Lung (tissue), 12 donors: ENCODE results near the gene IL6R. TPM values are rescaled to one million over a fixed set of nuclear protein-coding genes. Genes with fewer than 3 reads are reported as not detected.
A peak's percentile ranks its signal among the peaks of the same experiment; 100 is the strongest.

Source experiments
- ATAC-seq: fragments of 200-7000 bp; cut with Tn5 transposase; one replicate; pipeline ENCODE4 v1.9.1; 2020; ENCODE audit warnings: moderate number of reproducible peaks; ENCODE audit not compliant: insufficient read depth, low FRiP score
- DNase-seq, 3 donors: peaks; one replicate each; pipeline ENCODE4 v3.0.0-alpha.2; 2013 to 2017
- H3K27ac ChIP-seq, 2 donors: one replicate each; pipeline ENCODE4 v1.5.1; 2013; ENCODE audit warnings: mild to moderate bottlenecking in 2 of 2, moderate library complexity in 2 of 2, control low read depth in 1 of 2, inconsistent platforms in 1 of 2, low read depth in 1 of 2, low read length in 1 of 2
- H3K27me3 ChIP-seq, 3 donors: one replicate each; pipeline ENCODE4 v1.5.1; 2013; ENCODE audit warnings: low read length in 2 of 3; ENCODE audit not compliant: control insufficient read depth in 3 of 3, insufficient read depth in 3 of 3
- H3K36me3 ChIP-seq, 4 donors: one replicate each; pipeline ENCODE4 v1.5.1; 2013; ENCODE audit warnings: low read length in 4 of 4, mild to moderate bottlenecking in 1 of 4, moderate library complexity in 1 of 4; ENCODE audit not compliant: control insufficient read depth in 4 of 4, insufficient read depth in 4 of 4
- H3K4me1 ChIP-seq, 5 donors: one replicate each; pipeline ENCODE4 v1.5.1; 2013; ENCODE audit warnings: low read length in 5 of 5, mild to moderate bottlenecking in 2 of 5, moderate library complexity in 1 of 5; ENCODE audit not compliant: control insufficient read depth in 5 of 5, insufficient read depth in 5 of 5
- H3K4me3 ChIP-seq: one replicate; pipeline ENCODE4 v1.5.1; 2013; ENCODE audit warnings: mild to moderate bottlenecking, control low read depth, moderate library complexity
- H3K9ac ChIP-seq, 2 donors: one replicate each; pipeline ENCODE4 v1.5.1; 2013; ENCODE audit warnings: low read length in 2 of 2, control low read depth in 1 of 2; ENCODE audit not compliant: insufficient read depth in 1 of 2
- H3K9me3 ChIP-seq, 4 donors: one replicate each; pipeline ENCODE4 v1.5.1; 2013; ENCODE audit warnings: low read length in 3 of 4, mild to moderate bottlenecking in 1 of 4, moderate library complexity in 1 of 4; ENCODE audit not compliant: control insufficient read depth in 4 of 4, insufficient read depth in 3 of 4
- CTCF ChIP-seq: IDR thresholded peaks from 2 replicates; pipeline ENCODE4 v1.5.1; 2012; ENCODE audit warnings: mild to moderate bottlenecking; ENCODE audit errors: control extremely low read depth, extremely low read depth
- WGBS, 2 donors: extraction: QIAGEN DNeasy Blood & Tissue Kit; methylation state at CpG; one replicate each; pipeline ENCODE4 v1.1.7; 2013; 5-methylcytosine and 5-hydroxymethylcytosine counted together
- polyA plus RNA-seq, 2 donors: library from polyadenylated mRNA; stranded (reverse); fragments of 200-250 nt; gene quantifications; one replicate each; pipeline ENCODE4 v1.2.1, GENCODE V29; 2013
- total RNA-seq, 2 donors: library from RNA; depleted of rRNA in 1 of 2; stranded (reverse); fragments of >200 nt in 1 of 2; gene quantifications; one replicate each; pipeline ENCODE4 v1.2.1, GENCODE V29; 2014 to 2021
- donor health status: control.
- donor health status: control.
- donor health status: Bipolar disorder and iron deficiency.
- donor health status: healthy.
- donor health status: DM: yes; HTN: yes; CAD: no.

Gene IL6R
- total and polyA plus RNA-seq, 4 donors = 12.3 to 79.7 (median 32.0) TPM

DNA sequence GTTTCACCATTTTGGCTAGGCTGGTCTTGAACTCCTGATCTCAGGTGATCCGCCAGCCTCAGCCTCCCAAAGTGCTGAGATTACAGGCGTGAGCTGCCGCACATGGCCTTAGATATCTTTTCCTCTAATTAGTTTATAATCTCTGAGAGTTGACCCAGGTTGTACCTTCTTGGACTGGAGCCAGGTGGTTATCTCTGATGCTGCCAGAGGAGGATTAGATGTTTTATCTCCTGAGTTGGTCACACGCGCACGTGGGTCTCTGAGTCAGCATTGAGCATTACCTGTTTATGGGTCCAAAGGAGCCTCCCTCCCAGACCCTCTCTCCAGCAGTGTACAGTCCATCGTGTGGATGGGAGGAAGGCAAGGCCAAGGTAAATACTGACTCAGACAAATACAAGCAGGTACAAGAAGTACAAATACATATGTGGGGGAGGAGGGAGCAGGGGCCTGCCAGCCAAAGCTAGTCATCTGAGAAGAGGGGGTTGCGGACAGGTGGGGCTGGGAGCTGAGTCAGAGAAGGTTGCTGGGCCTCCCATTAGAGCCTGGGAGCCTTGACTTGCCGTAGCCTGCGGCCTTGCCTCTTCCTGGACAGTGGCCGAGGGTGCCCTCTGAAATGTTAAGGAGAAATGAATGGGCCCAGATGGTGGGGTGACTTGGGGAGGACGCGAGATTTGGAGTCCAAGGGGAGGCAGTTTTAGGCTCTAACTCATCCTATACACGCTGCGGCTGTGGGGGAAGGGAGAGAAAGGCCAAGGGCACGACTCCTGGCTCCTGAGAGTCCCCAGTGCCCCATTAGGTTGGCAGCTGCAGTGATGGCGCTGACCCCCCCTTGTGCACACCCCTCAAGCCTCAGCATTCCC lies 13.1 kb downstream of the IL6R start:
- Histone ChIP-seq H3K4me3 (no peak overlapping the region), H3K27me3 (no peaks in the 10 kb centered on the region), H3K36me3 (no peaks in the 10 kb centered on the region), H3K9me3 (no peaks in the 10 kb centered on the region), H3K4me1 (peaks cover 8 to 31% (median 17%) of the 10 kb centered on the region in 5 donors), H3K9ac (no peak overlapping the region), H3K27ac (peak overlapping the region; percentile 89 to 96)
- no peak for DNase-seq
- WGBS, 2 donors = 75 to 89% methylated on average over 17 of the region's 17 CpGs
- ATAC-seq = peak; percentile 81
- no peak for TF ChIP-seq CTCF

GRCh38 chr1:154418923-154419619 lies 13.9 kb downstream of the IL6R start:
- ATAC-seq (no peak), DNase-seq (no peak)
- no peak overlapping the region for H3K4me3 ChIP-seq
- no peaks in the 10 kb centered on the region for H3K27me3 ChIP-seq
- no peaks in the 10 kb centered on the region for H3K36me3 ChIP-seq
- no peak overlapping the region for H3K9ac ChIP-seq
- no peak for TF ChIP-seq CTCF
- 34 to 38% methylated on average over 5 of the region's 5 CpGs for WGBS, 2 donors
- H3K4me1 ChIP-seq = peaks cover 8 to 35% (median 23%) of the 10 kb centered on the region in 5 donors
- H3K27ac ChIP-seq = peak overlapping the region; percentile 89 to 96
- no peaks in the 10 kb centered on the region for H3K9me3 ChIP-seq

DNA sequence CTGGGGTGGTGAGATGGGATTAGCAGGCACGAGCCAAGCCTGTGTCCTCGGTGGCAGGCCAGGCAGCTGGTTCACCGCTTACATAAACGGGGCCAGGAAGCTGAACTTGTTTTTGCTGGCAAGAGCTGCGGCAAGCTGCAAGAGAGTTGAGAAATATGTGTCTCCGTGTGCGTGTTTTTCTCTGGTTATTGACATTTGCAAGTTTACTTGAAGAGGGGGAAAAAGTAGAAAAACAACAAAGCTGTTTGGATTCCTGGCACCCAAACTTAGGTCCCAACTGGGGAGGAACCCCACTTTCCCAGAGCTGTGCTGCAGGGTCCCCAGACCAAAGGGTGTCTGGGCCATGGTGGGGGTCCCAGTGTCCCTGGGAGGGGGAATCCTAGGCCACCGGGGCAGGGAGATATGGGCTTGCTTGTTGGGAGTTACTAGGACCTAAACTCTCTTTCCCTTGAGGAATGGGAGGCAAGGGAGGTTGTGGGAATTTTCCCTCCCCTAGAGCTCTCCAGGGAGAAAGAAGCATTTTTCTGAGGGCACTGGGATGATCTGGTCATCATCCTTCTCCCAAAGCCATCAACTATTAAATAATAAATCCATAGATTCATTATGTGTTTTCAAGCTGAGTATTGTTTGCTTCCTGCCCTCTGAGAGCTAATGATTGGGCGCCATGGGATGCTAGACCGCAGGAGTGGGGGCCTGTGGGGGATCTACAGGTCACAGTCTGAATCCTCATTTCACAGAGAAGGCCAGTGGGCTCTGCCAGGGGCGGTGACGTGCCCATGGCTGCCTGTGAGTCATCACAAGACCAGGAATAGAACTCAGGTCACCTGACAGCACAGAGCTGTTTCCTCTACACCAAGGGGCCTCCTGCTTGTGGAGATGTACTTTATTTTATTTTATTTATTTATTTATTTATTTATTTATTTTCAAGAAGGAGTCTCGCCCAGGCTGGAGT lies 14.8 kb downstream of the IL6R start:
- no peak for TF ChIP-seq CTCF

More for the DNA sequence above, 14.8 kb downstream of the IL6R start:
- Histone ChIP-seq H3K9me3 (no peaks in the 10 kb centered on the region), H3K4me3 (no peak overlapping the region), H3K27ac (peak overlapping the region; percentile 89 to 96), H3K4me1 (peaks cover 8 to 36% (median 25%) of the 10 kb centered on the region in 5 donors), H3K27me3 (no peaks in the 10 kb centered on the region), H3K9ac (no peak overlapping the region), H3K36me3 (no peaks in the 10 kb centered on the region)
- DNase-seq (peak; percentile 83 to 94 (median 85)), ATAC-seq (peak; percentile 48)
- WGBS, 2 donors = 18% methylated on average over 13 of the region's 13 CpGs
